ENCODE data around the gene ACAP1. TPM values are rescaled to one million over a fixed set of nuclear protein-coding genes. Genes with fewer than 3 reads are reported as not detected.
A peak's percentile ranks its signal among the peaks of the same experiment; 100 is the strongest.

Gene ACAP1, protein sequence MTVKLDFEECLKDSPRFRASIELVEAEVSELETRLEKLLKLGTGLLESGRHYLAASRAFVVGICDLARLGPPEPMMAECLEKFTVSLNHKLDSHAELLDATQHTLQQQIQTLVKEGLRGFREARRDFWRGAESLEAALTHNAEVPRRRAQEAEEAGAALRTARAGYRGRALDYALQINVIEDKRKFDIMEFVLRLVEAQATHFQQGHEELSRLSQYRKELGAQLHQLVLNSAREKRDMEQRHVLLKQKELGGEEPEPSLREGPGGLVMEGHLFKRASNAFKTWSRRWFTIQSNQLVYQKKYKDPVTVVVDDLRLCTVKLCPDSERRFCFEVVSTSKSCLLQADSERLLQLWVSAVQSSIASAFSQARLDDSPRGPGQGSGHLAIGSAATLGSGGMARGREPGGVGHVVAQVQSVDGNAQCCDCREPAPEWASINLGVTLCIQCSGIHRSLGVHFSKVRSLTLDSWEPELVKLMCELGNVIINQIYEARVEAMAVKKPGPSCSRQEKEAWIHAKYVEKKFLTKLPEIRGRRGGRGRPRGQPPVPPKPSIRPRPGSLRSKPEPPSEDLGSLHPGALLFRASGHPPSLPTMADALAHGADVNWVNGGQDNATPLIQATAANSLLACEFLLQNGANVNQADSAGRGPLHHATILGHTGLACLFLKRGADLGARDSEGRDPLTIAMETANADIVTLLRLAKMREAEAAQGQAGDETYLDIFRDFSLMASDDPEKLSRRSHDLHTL
- 100 to 1,000 TPM; 727 to 775 TPM for total RNA-seq

DNA sequence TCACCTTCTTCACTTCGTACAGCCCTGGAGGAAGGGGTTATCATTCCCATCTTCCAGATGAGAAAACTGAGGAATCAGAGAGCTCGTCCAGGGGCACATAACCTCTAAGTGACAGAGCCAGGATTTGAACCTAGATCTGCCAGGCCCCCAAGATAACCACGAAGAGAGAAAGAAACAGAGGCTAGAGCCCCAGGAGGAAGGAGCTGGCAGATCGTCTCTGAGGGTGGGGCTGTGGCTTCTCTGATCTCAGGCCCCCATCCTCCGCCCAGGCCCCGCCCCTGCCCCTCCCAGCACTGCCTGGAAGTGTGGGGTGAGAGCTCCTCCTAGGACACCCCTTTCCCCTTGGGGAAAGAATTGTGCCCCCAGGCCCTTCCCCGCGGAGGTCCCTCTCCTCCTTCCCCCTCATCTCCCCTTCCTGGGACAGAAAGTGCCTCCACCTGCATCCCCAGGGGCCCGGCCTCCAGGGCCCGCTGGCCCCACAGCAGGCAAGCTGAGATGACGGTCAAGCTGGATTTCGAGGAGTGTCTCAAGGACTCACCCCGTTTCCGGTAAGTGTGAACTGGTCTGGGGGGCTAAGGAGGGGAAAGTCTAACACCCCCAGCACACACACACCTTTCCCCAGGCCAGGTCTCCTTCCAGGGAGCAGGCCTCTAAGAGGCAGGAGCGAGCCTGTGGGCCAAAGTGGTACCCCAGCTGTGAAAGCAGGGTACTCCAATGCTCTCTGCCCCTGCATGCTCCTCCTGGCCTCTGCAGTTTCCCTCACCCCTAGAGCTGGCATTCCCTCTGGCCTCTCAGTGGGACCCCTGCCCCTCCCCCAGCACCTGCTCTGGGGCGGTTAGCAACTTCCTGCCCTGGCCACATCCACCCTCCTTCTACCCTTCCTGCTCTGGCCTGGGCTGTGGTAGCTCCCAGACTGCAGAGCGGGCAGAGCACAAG lies at the start of gene ACAP1:
TSS of gene ACAP1 (plus strand) at position 290 of the 936 bp plus-strand sequence. CDS start at position 496, 206 bp downstream.
- H3K4me3 Mint-ChIP-seq, result peak within 1 kb of the TSS; percentile 91
- H3K36me3 Mint-ChIP-seq (ENCODE audit: low read depth), result peaks cover 30% of the 10 kb centered on the region
- ChIA-PET CTCF (interaction anchor here (0.7 to 3.7 kb wide), 17 partner anchors 10 to 352 kb away, joined by 3 to 29 read pairs (median 4); partner anchors contain the start of genes GPS2, KCTD11, TMEM95 and WRAP53), POLR2A (interaction anchor here (0.6 to 1.2 kb wide), 7 partner anchors 11 to 870 kb away, joined by 3 to 5 read pairs (median 3); no protein-coding TSS in a partner anchor)
- peaks cover 66% of the 10 kb centered on the region for H3K4me1 Mint-ChIP-seq
- no peaks in the 10 kb centered on the region for H3K27me3 Mint-ChIP-seq
- H3K9me3 Mint-ChIP-seq, result no peaks in the 10 kb centered on the region
- peak; percentile 94 for DNase-seq
- peak within 1 kb of the TSS; percentile 97 for H3K27ac Mint-ChIP-seq

DNA sequence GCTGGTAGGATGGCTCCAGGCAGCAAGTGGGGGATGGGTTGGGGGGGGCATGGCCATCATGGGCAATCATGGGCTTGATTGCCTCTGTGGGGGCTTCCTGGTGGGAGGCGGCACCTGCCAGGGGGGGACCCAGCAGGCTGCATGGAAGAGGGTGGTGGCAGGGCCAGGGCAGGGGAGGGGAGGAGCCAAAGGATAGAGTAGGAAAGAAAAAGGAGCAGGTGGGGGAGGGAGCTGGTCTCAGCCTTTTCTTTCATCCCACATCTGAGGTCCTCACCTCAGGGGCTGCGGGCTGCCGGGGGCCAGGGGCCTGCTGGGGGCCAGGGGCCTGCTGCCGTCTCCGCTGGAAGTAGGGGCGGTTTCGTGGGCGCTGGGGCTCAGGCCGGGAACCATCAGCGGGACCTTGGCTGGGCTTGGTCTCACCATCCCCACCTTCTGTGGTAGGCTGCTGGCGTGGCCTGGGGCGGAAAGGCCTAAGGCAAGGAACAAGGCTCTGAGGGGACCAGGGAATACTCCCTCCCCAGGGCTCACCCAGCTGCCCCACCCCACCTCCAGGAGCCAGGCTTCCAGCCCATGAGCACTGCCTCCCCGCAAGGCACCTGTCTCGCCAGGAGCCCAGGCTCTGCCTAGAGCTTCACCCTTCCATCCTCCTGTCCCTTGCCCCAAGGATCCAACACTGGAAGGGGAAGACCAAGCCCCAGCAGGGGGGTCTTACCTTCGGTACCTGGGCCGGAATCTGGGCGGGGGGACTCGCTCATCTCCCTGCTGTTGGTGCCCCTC lies 46.9 kb upstream of the ACAP1 start:
- peaks cover 56% of the 10 kb centered on the region for H3K27me3 Mint-ChIP-seq
- H3K9me3 Mint-ChIP-seq, result no peaks in the 10 kb centered on the region
- POLR2A ChIA-PET, result interaction anchor here (0.6 kb wide), 1 partner anchor 15 kb away, joined by 3 read pairs; no protein-coding TSS in a partner anchor
- H3K27ac Mint-ChIP-seq, result no peak overlapping the region
- H3K4me1 Mint-ChIP-seq, result peaks cover 7% of the 10 kb centered on the region
- no peaks in the 10 kb centered on the region for H3K36me3 Mint-ChIP-seq (ENCODE audit: low read depth)
- no peak for DNase-seq
- CTCF ChIA-PET, result interaction anchor here (1.4 kb wide), 1 partner anchor 69 kb away, joined by 3 read pairs; no protein-coding TSS in a partner anchor
- no peak overlapping the region for H3K4me3 Mint-ChIP-seq

DNA sequence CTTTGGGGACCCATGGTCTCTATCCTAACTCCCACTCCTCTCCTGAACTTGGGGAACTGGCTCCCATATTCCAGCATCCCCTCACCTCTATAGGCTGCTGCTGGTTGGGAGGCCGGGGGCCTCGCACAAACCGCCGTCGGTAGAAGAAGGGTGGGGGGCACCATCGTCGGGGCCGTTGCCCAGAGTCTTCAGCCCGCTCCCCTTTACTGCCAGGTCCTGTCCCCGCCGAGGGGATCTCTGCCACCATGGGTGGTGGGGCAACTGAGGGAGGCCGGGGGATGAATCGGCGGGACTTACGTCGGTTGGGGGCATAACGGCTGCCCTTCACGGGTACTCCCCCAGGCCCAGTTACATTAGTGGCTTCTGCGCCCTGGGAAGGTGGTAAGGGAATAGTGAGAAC lies 46.2 kb upstream of the ACAP1 start:
- Mint-ChIP-seq H3K9me3 (no peaks in the 10 kb centered on the region), H3K4me3 (no peak overlapping the region), H3K36me3 (ENCODE audit: low read depth) (no peaks in the 10 kb centered on the region), H3K27me3 (peaks cover 60% of the 10 kb centered on the region), H3K27ac (no peak overlapping the region), H3K4me1 (peaks cover 11% of the 10 kb centered on the region)
- ChIA-PET CTCF (interaction anchor here (1.4 kb wide), 1 partner anchor 70 kb away, joined by 3 read pairs; no protein-coding TSS in a partner anchor), POLR2A (no interaction called here)
- DNase-seq, result no peak

DNA sequence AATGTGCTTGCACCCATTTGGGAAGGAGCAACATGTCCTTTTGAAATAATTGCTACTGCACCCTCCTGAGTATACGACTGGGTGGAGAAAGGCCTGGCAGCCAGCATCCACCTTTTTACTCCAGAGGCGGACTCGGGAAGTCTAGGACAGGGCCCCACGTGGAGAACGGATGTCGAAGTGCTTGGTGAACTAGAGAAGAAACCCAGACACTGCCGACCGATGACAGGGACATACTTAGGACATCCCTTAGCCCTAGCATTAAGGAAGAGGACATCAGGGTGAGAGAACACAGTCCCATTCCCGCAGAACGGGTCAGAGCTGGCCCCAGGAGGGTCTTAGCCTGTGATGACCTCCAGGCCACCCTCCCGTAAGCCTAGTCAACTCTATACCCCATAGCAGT lies 45.6 kb upstream of the ACAP1 start:
- ChIA-PET POLR2A (no interaction called here), CTCF (interaction anchor here (1.0 to 2.1 kb wide), 3 partner anchors 14 to 70 kb away, joined by 3 to 11 read pairs (median 3); no protein-coding TSS in a partner anchor)
- no peak for DNase-seq
- Mint-ChIP-seq H3K9me3 (no peaks in the 10 kb centered on the region), H3K36me3 (ENCODE audit: low read depth) (no peaks in the 10 kb centered on the region), H3K27me3 (peaks cover 59% of the 10 kb centered on the region), H3K27ac (no peak overlapping the region), H3K4me1 (peaks cover 15% of the 10 kb centered on the region), H3K4me3 (no peak overlapping the region)

DNA sequence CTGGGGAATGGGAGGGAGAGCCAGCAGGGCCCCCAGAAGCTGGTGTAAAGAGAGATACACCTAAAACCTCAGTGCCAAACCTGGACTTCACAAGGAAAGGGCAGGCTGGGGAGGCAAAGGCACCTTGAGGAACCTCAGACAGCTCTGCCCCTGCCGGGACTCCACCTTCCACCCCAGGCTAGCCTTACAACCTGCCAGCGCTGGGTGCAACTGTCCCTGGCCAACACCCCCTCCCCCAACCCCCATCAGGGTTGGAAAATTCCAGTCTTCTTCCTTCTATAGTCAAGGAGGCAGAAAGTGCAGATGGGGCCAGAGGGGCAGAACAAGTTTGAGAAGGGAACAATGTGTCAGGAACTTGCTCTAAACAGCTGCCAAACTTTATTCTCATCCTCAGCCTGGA lies 44.1 kb upstream of the ACAP1 start:
- H3K27ac Mint-ChIP-seq, result no peak overlapping the region
- ChIA-PET CTCF (interaction anchor here (1.2 to 2.1 kb wide), 3 partner anchors 10 to 40 kb away, joined by 3 to 11 read pairs (median 4); partner anchors contain the start of genes CTDNEP1, ELP5 and SLC2A4), POLR2A (no interaction called here)
- DNase-seq, result no peak
- no peaks in the 10 kb centered on the region for H3K36me3 Mint-ChIP-seq (ENCODE audit: low read depth)
- H3K27me3 Mint-ChIP-seq, result peaks cover 51% of the 10 kb centered on the region
- no peaks in the 10 kb centered on the region for H3K9me3 Mint-ChIP-seq
- peaks cover 26% of the 10 kb centered on the region for H3K4me1 Mint-ChIP-seq
- no peak overlapping the region for H3K4me3 Mint-ChIP-seq

DNA sequence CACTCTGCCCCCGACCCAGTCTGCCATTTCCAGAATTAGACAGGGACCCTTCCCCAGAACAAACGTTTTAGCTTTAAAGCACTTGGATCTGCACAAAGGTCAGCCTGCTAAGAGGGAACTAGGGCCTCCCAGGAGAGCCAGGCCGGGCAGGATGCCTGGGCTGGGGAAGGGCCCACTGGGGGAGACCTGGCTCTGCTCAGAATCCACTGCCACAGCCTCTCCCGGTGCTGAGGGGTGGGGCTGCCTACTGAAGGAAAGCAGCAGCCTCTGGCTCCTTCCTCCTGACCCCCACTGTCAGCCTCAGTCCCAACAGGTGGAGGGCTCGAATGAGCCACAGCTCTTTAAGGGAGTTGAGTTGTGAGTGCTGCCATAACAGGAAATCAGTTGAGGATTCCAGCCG lies 43.6 kb upstream of the ACAP1 start:
- H3K27ac Mint-ChIP-seq, result no peak overlapping the region
- peaks cover 26% of the 10 kb centered on the region for H3K4me1 Mint-ChIP-seq
- no peaks in the 10 kb centered on the region for H3K36me3 Mint-ChIP-seq (ENCODE audit: low read depth)
- H3K27me3 Mint-ChIP-seq, result peaks cover 46% of the 10 kb centered on the region
- no peak overlapping the region for H3K4me3 Mint-ChIP-seq
- POLR2A ChIA-PET, result no interaction called here
- CTCF ChIA-PET, result interaction anchor here (1.1 to 2.1 kb wide), 4 partner anchors 9 to 41 kb away, joined by 3 to 11 read pairs (median 4); partner anchors contain the start of genes CTDNEP1, ELP5 and SLC2A4
- no peak for DNase-seq
- no peaks in the 10 kb centered on the region for H3K9me3 Mint-ChIP-seq

DNA sequence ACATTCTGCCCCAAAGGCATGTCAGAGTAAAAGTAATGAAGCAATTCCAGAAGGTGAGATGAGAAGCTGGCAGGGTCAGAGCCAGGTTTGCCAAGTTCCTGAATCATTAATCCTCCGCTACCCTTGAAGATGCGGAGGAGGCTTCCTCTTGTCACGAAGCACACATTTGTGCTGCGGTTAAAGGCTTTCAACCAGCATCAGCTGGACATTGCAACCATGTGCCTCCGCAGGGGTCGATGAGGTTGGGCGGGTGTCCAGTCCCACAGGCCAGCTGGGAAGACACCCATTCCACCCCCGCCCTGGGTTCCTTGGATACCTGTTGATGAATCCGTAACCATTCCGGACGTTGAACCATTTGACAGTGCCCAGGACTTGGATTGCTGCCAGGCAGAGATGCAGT lies 43.2 kb upstream of the ACAP1 start:
- Mint-ChIP-seq H3K27ac (no peak overlapping the region), H3K4me3 (no peak overlapping the region), H3K27me3 (peaks cover 41% of the 10 kb centered on the region), H3K4me1 (peaks cover 26% of the 10 kb centered on the region), H3K36me3 (ENCODE audit: low read depth) (no peaks in the 10 kb centered on the region), H3K9me3 (no peaks in the 10 kb centered on the region)
- CTCF ChIA-PET, result interaction anchor here (0.6 to 1.9 kb wide), 6 partner anchors 10 to 255 kb away, joined by 3 to 4 read pairs (median 3); partner anchors contain the start of genes CTDNEP1, ELP5, SLC2A4 and TNFSF12
- DNase-seq, result no peak
- POLR2A ChIA-PET, result no interaction called here

DNA sequence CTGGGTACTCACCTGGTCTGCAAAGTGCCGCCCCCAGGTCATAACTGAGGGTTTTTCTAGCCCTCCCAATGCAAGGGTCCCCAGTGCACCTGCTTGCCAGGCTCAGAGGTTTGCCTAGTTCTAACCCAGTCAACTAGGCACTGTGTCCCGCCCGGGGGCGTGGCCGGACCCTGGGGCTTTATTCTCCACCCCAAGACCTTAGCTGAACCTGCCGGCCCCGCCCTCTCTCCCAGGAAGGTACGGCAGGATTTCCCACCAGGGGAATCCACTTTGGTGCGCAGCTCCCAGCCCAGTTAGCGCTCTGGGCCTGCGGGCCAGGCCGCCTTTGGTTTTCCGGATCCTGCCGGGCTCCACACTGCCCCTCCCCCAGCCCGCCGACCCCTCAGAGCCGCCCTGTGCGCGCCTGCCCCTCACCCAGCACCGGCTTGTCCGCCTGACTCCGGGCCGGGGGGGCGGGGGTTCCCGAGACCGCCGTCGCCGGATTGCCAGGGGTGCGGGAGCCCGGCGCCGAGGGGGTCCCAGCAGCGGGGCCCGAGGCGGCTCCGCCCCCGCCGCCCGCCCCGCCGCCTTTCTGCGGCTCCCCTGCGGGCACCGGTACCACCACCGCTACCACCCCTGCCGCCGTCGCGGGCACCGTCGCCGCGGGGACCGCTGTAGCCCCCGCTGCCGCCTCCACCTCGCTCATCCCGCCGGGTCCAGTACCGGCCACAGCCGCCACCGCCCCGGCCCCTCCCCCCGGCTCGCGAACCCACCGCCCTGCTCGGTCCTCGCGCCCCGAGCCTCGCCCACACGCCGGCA lies 42.3 kb upstream of the ACAP1 start:
- no peak for DNase-seq
- POLR2A ChIA-PET, result no interaction called here
- H3K27ac Mint-ChIP-seq, result no peak overlapping the region

DNA sequence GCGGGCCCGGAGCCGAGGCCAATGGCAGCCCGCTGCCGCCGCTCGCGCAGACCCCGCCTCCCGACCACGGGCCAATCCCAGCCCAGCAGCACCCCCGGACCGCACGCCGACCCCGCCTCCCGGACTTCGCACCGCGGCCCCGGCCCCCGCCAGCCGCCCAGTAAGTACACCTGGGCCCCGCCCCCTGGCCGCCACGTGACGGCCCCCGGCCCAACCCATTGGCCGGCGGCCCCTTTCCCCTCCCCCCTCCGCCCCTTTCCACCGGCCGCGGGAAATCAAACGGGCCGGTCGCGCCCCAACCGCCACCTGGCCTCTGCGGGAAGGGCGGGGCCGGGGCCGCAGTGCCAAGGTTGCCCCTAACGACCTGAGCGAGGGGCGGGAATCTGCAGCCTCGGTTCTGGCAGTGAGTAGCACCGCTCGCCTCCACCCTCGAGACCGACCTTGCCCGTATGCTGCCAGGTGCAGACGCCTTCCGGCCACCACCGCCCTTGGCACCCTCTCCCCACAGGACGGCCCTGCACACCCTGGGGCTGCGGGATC lies 41.6 kb upstream of the ACAP1 start, which contains the start of gene YBX2:
TSS of gene YBX2 (minus strand) at position 26 of the 540 bp plus-strand sequence. CDS start 139 bp downstream, outside the sequence.
- Mint-ChIP-seq H3K36me3 (ENCODE audit: low read depth) (no peaks in the 10 kb centered on the region), H3K4me1 (peaks cover 26% of the 10 kb centered on the region), H3K27me3 (peaks cover 40% of the 10 kb centered on the region), H3K4me3 (peak within 1 kb of the TSS; percentile 73), H3K27ac (peak within 1 kb of the TSS; percentile 85), H3K9me3 (no peaks in the 10 kb centered on the region)
- ChIA-PET CTCF (no interaction called here), POLR2A (no interaction called here)
- DNase-seq, result peak; percentile 72

More for the DNA sequence above, 42.3 kb upstream of the ACAP1 start:
- CTCF ChIA-PET, result interaction anchor here (0.6 to 1.9 kb wide), 6 partner anchors 11 to 255 kb away, joined by 3 to 4 read pairs (median 3); partner anchors contain the start of genes SLC2A4 and TNFSF12
- Mint-ChIP-seq H3K4me1 (peaks cover 26% of the 10 kb centered on the region), H3K27me3 (peaks cover 40% of the 10 kb centered on the region), H3K4me3 (peak overlapping the region; percentile 41), H3K36me3 (ENCODE audit: low read depth) (no peaks in the 10 kb centered on the region), H3K9me3 (no peaks in the 10 kb centered on the region)

DNA sequence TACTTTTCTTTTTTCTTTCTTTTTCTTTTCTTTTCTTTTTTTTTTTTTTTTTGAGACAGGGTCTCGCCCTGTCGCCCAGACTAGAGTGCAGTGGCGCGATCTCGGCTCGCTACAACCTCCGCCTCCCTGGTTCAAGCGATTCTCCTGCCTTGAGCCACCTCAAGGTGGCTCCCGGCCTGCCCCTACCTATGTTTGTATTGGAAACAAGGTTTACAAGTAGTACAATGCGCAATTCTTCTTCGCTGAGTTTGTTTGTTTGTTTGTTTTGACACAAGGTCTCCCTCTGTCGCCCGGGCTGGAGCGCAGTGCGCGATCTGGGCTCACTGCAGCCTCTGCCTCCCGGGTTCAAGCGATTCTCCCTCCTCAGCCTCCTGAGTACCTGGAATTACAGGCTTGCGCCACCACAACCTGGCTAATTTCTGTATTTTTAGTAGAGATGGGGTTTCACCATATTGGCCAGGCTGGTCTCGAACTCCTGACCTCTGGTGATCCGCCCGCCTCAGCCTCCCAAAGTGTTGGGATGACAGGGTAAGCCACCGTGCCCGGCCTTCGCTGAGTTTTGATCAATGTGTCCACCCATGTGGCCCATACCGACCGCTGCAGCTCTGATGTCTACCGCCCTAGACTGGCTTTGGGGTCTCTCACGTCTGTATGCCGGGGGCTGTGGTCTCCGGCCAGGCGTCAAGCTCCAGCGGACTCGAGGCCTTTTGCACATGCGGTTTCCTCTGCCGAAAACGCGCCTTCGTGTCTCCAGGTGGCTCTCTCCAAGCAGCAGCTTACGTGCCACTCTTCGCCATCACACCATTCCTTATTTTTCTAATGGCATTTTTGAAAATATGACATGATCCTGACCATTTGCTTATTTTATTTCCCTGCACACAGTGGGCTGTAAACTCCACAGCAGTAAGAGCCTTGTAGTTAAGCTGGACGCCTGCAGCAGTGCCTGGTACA lies 40.8 kb upstream of the ACAP1 start:
- Mint-ChIP-seq H3K9me3 (no peaks in the 10 kb centered on the region), H3K4me1 (peaks cover 26% of the 10 kb centered on the region), H3K27me3 (peaks cover 45% of the 10 kb centered on the region), H3K4me3 (peak overlapping the region; percentile 73), H3K27ac (peak overlapping the region; percentile 85), H3K36me3 (ENCODE audit: low read depth) (no peaks in the 10 kb centered on the region)
- no peak for DNase-seq
- ChIA-PET POLR2A (no interaction called here), CTCF (interaction anchor here (0.6 to 5.9 kb wide), 23 partner anchors 10 to 249 kb away, joined by 3 to 48 read pairs (median 4); partner anchors contain the start of genes ACADVL, ASGR1, CTDNEP1 and DLG4)

Measured in activated CD4-positive, alpha-beta T cell treated with anti-CD3 and anti-CD28 coated beads, Interleukin-2, amount 10 ng/mL, durations not matched to agents 7 days and 5 days (primary cell).